ENCODE results near the gene GDA.
"Not testable (repeated sequence)": the region's sequence is repeated elsewhere in the genome, so short reads cannot be mapped to it uniquely, and the experiment has no call there.

The GDA gene

DNA sequence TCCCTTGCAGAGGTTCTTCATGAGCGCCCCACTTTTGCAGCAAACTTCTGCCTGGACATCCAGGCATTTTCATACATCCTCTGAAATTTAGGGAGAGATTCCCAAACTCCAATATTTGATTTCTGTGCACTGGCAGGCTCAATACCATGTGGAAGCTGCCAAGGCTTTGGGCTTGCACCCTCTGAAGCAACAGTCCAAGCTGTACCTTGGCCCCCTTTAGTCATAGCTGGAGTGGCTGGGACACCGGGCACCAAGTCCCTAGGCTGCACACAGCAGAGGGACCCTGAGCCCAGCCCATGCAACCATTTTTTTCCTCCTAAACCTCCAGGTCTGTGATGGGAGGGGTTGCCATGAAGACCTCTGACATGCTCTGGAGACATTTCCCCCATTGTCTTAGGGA is 141.1 kb downstream of the GDA start:
- no peak for DNase-seq

GRCh38 chr9:72291576-72291975 is 142.3 kb downstream of the GDA start:
- DNase-seq = not testable (repeated sequence)

DNA sequence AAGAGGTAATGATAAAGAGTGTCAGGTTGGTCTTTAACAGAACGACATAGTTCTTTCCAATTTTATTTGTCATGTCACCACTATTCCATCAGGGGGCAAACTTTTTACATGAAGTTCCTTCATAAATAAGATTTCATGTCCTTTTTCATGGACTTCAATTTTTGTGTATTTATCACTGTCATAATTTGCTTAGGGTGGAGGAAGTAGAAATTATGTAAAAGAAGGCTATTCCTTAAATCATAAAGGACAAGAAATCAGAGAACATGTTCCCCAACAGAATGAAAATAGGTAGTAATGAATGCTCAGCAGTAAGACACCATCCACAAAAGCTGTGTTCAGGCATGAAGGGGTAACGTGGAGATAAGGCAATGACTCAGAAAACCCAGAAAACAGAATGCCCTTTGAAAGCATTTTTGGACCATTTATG is 143.0 kb downstream of the GDA start:
- peak; percentile 33 for DNase-seq

DNA sequence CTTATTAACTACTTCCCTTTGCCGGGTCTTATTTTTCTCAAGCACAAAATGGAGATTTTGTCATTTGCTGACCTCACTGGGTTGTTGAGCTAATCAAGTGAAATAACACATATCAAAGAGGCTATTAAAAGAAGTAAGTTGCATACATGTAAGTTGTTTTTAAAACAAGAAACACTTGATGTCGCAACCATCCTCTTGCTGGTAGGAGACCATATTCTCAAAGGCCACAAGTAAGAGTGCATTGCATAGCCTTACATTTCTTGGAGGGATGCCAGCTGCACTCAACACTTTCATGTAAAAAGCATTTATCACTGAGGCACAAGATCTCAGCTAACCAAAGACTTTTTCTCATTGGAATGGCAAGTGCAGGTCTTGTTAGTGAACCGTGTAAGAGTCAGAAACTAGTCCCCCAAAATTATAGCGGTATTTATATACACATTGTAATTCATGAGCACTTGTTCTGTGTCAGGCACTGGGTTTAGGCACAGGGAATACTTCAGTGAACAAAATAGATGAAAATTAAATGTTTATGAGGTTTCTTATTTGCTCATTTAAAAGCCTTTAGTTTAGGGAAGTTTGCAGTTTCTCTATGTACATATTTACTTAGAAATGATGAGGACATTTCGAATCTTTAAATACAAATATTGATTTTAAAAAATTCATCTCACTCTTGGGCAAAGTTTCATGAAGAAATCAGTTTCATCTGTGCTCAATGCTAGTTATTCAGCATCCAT is 143.8 kb downstream of the GDA start:
- peak; percentile 47 for DNase-seq

- DNase-seq = no peak
These were observed 145.7 kb downstream of the GDA start for GRCh38 chr9:72294936-72295335.

DNA sequence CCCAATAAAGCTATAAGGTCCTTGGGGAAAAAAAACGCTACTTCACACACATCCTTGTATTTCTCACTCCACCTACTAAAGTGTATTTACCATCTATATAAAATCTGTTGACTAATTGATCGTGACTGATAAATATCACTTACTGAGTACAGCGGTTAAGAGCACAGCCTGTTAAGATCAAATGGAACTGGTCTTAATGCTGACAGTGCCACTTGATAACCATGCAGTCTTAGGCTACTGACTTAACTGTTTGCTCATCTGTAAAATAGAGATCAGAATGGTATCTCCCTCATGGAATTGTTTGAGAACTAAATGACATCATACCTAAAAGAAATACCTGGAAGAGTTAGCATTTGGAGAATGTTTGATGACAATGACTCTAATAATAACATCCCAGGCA is 148.3 kb downstream of the GDA start:
- DNase-seq = no peak

- no peak for DNase-seq
These were observed 149.9 kb downstream of the GDA start for GRCh38 chr9:72299017-72299603.

GRCh38 chr9:72300873-72301272 is 151.6 kb downstream of the GDA start:
- DNase-seq = no peak

All from HCEC 1CT (cell line).